HCT116 (cell line): Measurements from ENCODE around the gene MTO1.
"Not testable (repeated sequence)": the region's sequence is repeated elsewhere in the genome, so short reads cannot be mapped to it uniquely, and the experiment has no call there.

ENCODE experiments used
- CTCF ChIP-seq, 3 experiments: fragments of 200-600 bp in 1 of 3; sonication (generic) in 1 of 3; IDR thresholded peaks in 2 of 3; conservative IDR thresholded peaks in 1 of 3; 2 replicates each; pipeline ENCODE4 v1.5.1; 2012 to 2017; ENCODE audit warnings: low read depth in 2 of 3, low read length in 2 of 3, antibody characterized with exemption in 1 of 3, borderline replicate concordance in 1 of 3, control low read depth in 1 of 3, mild to moderate bottlenecking in 1 of 3, mixed read lengths in 1 of 3, mixed run types in 1 of 3, moderate library complexity in 1 of 3; ENCODE audit not compliant: insufficient read depth in 1 of 3
- EZH2 ChIP-seq: fragments of 200-600 bp; sonication (generic); IDR thresholded peaks from 2 replicates; pipeline ENCODE4 v1.6.1; 2017; ENCODE audit warnings: antibody characterized with exemption, mixed run types
- JUND ChIP-seq: IDR thresholded peaks from 2 replicates; pipeline ENCODE4 v1.6.1; 2012
- ZNF274 ChIP-seq: fragments of 200-500 bp; sonication (Bioruptor generic); IDR thresholded peaks from 2 replicates; pipeline ENCODE4 v1.6.1; 2014; ENCODE audit warnings: mild to moderate bottlenecking, low read depth, low read length, inconsistent platforms

GRCh38 chr6:73459474-73459873, 2.1 kb upstream of the MTO1 start:
- not testable (repeated sequence) for TF ChIP-seq CTCF (IDR thresholded peaks at IDR 0.05 in 2 of 3, conservative IDR thresholded peaks at IDR 0.05 in 1 of 3; ENCODE audit: borderline replicate concordance in 1 of 3, insufficient read depth in 1 of 3, low read depth in 2 of 3, low read length in 2 of 3); EZH2; ZNF274; JUND
